KMS-11 (cell line): ENCODE measurements around the gene INTS12.
A peak's percentile ranks its signal among the peaks of the same experiment; 100 is the strongest.

ENCODE experiments used
- H2AFZ ChIP-seq: fragments of 200-600 bp; sonication (generic); 2 replicates; pipeline ENCODE4 v1.6.1; 2016; ENCODE audit warnings: antibody characterized with exemption, mixed run types, low read depth
- H3K27ac ChIP-seq: fragments of 200-600 bp; sonication (generic); 2 replicates; pipeline ENCODE4 v1.6.1; 2016; ENCODE audit warnings: mild to moderate bottlenecking, mixed run types
- H3K27me3 ChIP-seq: fragments of 200-600 bp; sonication (generic); 2 replicates; pipeline ENCODE4 v1.6.1; 2017; ENCODE audit warnings: mild to moderate bottlenecking, low read depth, mixed run types, moderate library complexity; ENCODE audit not compliant: insufficient read depth
- H3K36me3 ChIP-seq: fragments of 200-600 bp; sonication (generic); 2 replicates; pipeline ENCODE4 v1.6.1; 2017; ENCODE audit warnings: mild to moderate bottlenecking, mixed run types; ENCODE audit not compliant: insufficient read depth
- H3K4me1 ChIP-seq: fragments of 200-600 bp; sonication (generic); 2 replicates; pipeline ENCODE4 v1.6.1; 2016; ENCODE audit warnings: mild to moderate bottlenecking, low read depth, mixed run types; ENCODE audit not compliant: poor library complexity, severe bottlenecking
- H3K4me2 ChIP-seq: fragments of 200-600 bp; sonication (generic); 2 replicates; pipeline ENCODE4 v1.7.0; 2016; ENCODE audit warnings: mild to moderate bottlenecking, mixed run types
- H3K4me3 ChIP-seq: fragments of 200-600 bp; sonication (generic); IDR thresholded peaks from 2 replicates; pipeline ENCODE4 v1.6.1; 2017; ENCODE audit warnings: low read depth, low read length, mixed read lengths; ENCODE audit not compliant: insufficient read depth
- H3K79me2 ChIP-seq: fragments of 200-600 bp; sonication (generic); 2 replicates; pipeline ENCODE4 v1.6.1; 2016; ENCODE audit warnings: low read depth, mixed run types; ENCODE audit not compliant: insufficient read depth
- H3K9ac ChIP-seq: fragments of 200-600 bp; sonication (generic); 2 replicates; pipeline ENCODE4 v1.6.1; 2016; ENCODE audit warnings: mild to moderate bottlenecking, mixed run types
- H4K20me1 ChIP-seq: fragments of 200-600 bp; sonication (generic); 2 replicates; pipeline ENCODE4 v1.6.1; 2016; ENCODE audit warnings: mild to moderate bottlenecking, mixed run types; ENCODE audit not compliant: insufficient read depth
- CTCF ChIP-seq: fragments of 200-600 bp; sonication (generic); conservative IDR thresholded peaks from 2 replicates; pipeline ENCODE4 v1.6.1; 2017; ENCODE audit warnings: low read depth, mild to moderate bottlenecking, antibody characterized with exemption, low read length, moderate library complexity, mixed read lengths

The INTS12 gene

GRCh38 chr4:105719204-105719603 is 10.7 kb upstream of the INTS12 start:
- Histone ChIP-seq H2AFZ (no peak overlapping the region), H3K27me3 (no peaks in the 10 kb centered on the region), H4K20me1 (no peaks in the 10 kb centered on the region), H3K4me3 (no peak overlapping the region), H3K4me1 (peaks cover 13% of the 10 kb centered on the region), H3K4me2 (no peak overlapping the region), H3K27ac (no peak overlapping the region), H3K9ac (no peak overlapping the region), H3K36me3 (no peaks in the 10 kb centered on the region), H3K79me2 (peaks cover 4% of the 10 kb centered on the region; the same call in 1 of the 2 replicates)
- TF ChIP-seq CTCF, result no peak

- peak; percentile 78 for TF ChIP-seq CTCF
- Histone ChIP-seq H3K9ac (no peak overlapping the region), H3K27me3 (no peaks in the 10 kb centered on the region), H3K4me3 (no peak overlapping the region), H2AFZ (no peak overlapping the region), H3K79me2 (peaks cover 21% of the 10 kb centered on the region), H3K4me1 (peaks cover 25% of the 10 kb centered on the region), H3K27ac (no peak overlapping the region), H4K20me1 (no peaks in the 10 kb centered on the region), H3K36me3 (no peaks in the 10 kb centered on the region), H3K4me2 (0 out of 2 replicates have a peak overlapping the region, but pooled peaks have one; percentile 0)
Measured at GRCh38 chr4:105715692-105716278, 7.3 kb upstream of the INTS12 start.

- Histone ChIP-seq H3K4me2 (no peak overlapping the region), H4K20me1 (no peaks in the 10 kb centered on the region)
Measured at GRCh38 chr4:105714932-105715331, 6.4 kb upstream of the INTS12 start.

GRCh38 chr4:105714071-105714521 is 5.6 kb upstream of the INTS12 start:
- Histone ChIP-seq H3K27ac (no peak overlapping the region), H3K36me3 (no peaks in the 10 kb centered on the region), H4K20me1 (no peaks in the 10 kb centered on the region), H2AFZ (no peak overlapping the region), H3K9ac (no peak overlapping the region), H3K4me2 (no peak overlapping the region), H3K4me3 (no peak overlapping the region), H3K27me3 (no peaks in the 10 kb centered on the region), H3K4me1 (peaks cover 39% of the 10 kb centered on the region), H3K79me2 (peaks cover 38% of the 10 kb centered on the region)
- no peak for TF ChIP-seq CTCF

More at GRCh38 chr4:105714932-105715331, 6.4 kb upstream of the INTS12 start:
- no peaks in the 10 kb centered on the region for H3K27me3 ChIP-seq
- H3K9ac ChIP-seq, result no peak overlapping the region
- H3K27ac ChIP-seq, result no peak overlapping the region
- H3K4me3 ChIP-seq, result no peak overlapping the region
- TF ChIP-seq CTCF, result no peak
- H3K79me2 ChIP-seq, result peaks cover 30% of the 10 kb centered on the region
- H3K4me1 ChIP-seq, result peaks cover 32% of the 10 kb centered on the region
- H3K36me3 ChIP-seq, result no peaks in the 10 kb centered on the region
- H2AFZ ChIP-seq, result no peak overlapping the region
